Measurements from ENCODE around the gene CAMK4.

DNA sequence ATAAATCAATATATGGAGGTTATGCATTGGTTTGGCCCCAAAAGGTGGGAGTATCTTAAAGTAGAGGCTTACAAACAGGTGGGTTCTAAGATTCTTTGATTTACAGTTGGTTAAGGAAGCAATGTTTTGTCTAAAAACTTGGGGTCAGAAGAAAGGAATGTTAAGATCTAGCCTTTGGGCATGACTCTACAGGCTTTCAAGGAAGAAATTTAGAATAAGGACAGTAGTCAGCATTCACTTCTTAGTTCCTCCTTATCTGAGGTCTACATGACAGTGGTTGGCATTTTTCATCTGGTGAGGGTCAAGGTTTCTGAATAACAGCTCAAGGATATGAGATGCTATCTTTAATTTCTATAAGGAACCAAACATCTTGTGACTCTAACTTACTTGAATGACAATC is 122.8 kb downstream of the CAMK4 start:
- TF ChIP-seq, protein P1, sequence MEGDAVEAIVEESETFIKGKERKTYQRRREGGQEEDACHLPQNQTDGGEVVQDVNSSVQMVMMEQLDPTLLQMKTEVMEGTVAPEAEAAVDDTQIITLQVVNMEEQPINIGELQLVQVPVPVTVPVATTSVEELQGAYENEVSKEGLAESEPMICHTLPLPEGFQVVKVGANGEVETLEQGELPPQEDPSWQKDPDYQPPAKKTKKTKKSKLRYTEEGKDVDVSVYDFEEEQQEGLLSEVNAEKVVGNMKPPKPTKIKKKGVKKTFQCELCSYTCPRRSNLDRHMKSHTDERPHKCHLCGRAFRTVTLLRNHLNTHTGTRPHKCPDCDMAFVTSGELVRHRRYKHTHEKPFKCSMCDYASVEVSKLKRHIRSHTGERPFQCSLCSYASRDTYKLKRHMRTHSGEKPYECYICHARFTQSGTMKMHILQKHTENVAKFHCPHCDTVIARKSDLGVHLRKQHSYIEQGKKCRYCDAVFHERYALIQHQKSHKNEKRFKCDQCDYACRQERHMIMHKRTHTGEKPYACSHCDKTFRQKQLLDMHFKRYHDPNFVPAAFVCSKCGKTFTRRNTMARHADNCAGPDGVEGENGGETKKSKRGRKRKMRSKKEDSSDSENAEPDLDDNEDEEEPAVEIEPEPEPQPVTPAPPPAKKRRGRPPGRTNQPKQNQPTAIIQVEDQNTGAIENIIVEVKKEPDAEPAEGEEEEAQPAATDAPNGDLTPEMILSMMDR (IDR thresholded peaks at IDR 0.05; ENCODE audit: poor library complexity, severe bottlenecking) = no peak
- TF ChIP-seq EZH2 (IDR thresholded peaks at IDR 0.05; ENCODE audit: borderline replicate concordance, insufficient read depth, low read length, poor library complexity, severe bottlenecking) = no peak
- no peak for TF ChIP-seq MXI1 (conservative IDR thresholded peaks at IDR 0.05; ENCODE audit: poor library complexity, severe bottlenecking)
- TF ChIP-seq TAF1 (IDR thresholded peaks at IDR 0.05; ENCODE audit: low read depth) = no peak

Measured in neural cell (in vitro differentiated cells).